Osteoblast (primary cell): ENCODE measurements around the gene GPR62. TPM values are rescaled to one million over a fixed set of nuclear protein-coding genes. Genes with fewer than 3 reads are reported as not detected.
A peak's percentile ranks its signal among the peaks of the same experiment; 100 is the strongest.

Source experiments
- DNase-seq: peaks from one replicate; pipeline ENCODE4 v3.0.0; 2011; ENCODE audit warnings: low spot score, mixed read lengths; ENCODE audit not compliant: insufficient read length; ENCODE audit errors: missing footprints
- H2AFZ ChIP-seq: 2 replicates; pipeline ENCODE4 v1.6.0; 2011; ENCODE audit warnings: mild to moderate bottlenecking, low read length
- H3K27ac ChIP-seq: 2 replicates; pipeline ENCODE4 v1.5.1; 2011; ENCODE audit warnings: mild to moderate bottlenecking, low read depth, low read length, moderate library complexity
- H3K27me3 ChIP-seq: 2 replicates; pipeline ENCODE4 v1.6.0; 2012; ENCODE audit warnings: mild to moderate bottlenecking, control low read depth, inconsistent platforms, low read length, moderate library complexity; ENCODE audit not compliant: insufficient read depth
- H3K36me3 ChIP-seq: 2 replicates; pipeline ENCODE4 v1.5.1; 2011; ENCODE audit warnings: mild to moderate bottlenecking, low read length, control low read depth, moderate library complexity; ENCODE audit not compliant: insufficient read depth
- H3K4me1 ChIP-seq: 2 replicates; pipeline ENCODE4 v1.5.1; 2011; ENCODE audit warnings: mild to moderate bottlenecking, low read length, control low read depth, moderate library complexity; ENCODE audit not compliant: insufficient read depth
- H3K4me2 ChIP-seq: 2 replicates; pipeline ENCODE4 v1.6.0; 2011; ENCODE audit warnings: mild to moderate bottlenecking, low read length; ENCODE audit not compliant: insufficient read depth
- H3K4me3 ChIP-seq: fragments of 200-600 bp; sonication (generic); 3 replicates; pipeline ENCODE4 v1.5.1; 2012; ENCODE audit warnings: mild to moderate bottlenecking, low read length, inconsistent platforms; ENCODE audit not compliant: insufficient read depth
- H3K79me2 ChIP-seq: 2 replicates; pipeline ENCODE4 v1.6.0; 2012; ENCODE audit warnings: mild to moderate bottlenecking, low read length, control low read depth, inconsistent platforms; ENCODE audit not compliant: insufficient read depth
- H3K9me3 ChIP-seq: 2 replicates; pipeline ENCODE4 v1.5.1; 2011; ENCODE audit warnings: low read depth, low read length, control low read depth
- H4K20me1 ChIP-seq: 2 replicates; pipeline ENCODE4 v1.6.0; 2012; ENCODE audit warnings: mild to moderate bottlenecking, low read length, control low read depth; ENCODE audit not compliant: insufficient read depth
- total RNA-seq: library from RNA; depleted of rRNA; stranded (reverse); fragments of >200 nt; gene quantifications from 2 replicates; pipeline ENCODE4 v1.2.3, GENCODE V29; 2012
- TF ChIP-seq, protein P1 (sequence below): IDR thresholded peaks from 2 replicates; pipeline ENCODE4 v1.5.1; 2011; ENCODE audit warnings: mild to moderate bottlenecking, low read depth, low read length, moderate library complexity; ENCODE audit errors: extremely low read depth

Gene GPR62
- total RNA-seq, 1 donor = not detected

DNA sequence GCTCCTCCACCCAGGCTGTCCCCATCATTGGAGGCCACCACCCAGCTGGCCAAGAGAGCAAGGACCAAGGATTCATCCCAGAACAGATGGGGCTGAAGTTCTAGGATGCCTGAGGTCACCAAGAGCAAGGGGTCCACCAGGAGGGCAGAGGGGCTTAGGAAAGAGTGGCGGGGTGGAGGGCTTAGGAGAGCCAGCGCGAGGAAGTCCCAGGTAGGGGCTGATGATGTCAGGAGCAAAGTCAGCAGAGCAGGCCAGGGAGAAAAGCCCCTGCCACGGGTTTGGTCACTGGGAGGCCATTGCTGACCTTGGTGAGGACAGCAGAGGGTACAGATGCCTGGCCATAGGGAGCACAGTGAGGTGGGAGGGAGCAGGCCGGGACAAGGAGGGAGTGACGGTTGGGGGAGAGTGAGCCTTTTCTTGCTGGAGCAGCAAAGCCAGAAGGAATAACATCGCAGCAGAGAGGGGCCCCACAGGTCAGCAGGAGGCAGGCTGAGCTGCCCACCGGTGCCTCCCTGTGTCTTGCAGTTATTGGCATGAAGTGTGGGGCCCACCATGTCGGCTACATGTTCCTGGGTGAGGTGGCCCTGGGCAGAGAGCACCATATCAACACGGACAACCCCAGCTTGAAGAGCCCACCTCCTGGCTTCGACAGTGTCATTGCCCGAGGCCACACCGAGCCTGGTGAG, 7.8 kb upstream of the GPR62 start:
- TF ChIP-seq, protein P1, sequence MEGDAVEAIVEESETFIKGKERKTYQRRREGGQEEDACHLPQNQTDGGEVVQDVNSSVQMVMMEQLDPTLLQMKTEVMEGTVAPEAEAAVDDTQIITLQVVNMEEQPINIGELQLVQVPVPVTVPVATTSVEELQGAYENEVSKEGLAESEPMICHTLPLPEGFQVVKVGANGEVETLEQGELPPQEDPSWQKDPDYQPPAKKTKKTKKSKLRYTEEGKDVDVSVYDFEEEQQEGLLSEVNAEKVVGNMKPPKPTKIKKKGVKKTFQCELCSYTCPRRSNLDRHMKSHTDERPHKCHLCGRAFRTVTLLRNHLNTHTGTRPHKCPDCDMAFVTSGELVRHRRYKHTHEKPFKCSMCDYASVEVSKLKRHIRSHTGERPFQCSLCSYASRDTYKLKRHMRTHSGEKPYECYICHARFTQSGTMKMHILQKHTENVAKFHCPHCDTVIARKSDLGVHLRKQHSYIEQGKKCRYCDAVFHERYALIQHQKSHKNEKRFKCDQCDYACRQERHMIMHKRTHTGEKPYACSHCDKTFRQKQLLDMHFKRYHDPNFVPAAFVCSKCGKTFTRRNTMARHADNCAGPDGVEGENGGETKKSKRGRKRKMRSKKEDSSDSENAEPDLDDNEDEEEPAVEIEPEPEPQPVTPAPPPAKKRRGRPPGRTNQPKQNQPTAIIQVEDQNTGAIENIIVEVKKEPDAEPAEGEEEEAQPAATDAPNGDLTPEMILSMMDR = no peak
- H3K79me2 ChIP-seq = no peaks in the 10 kb centered on the region
- no peak overlapping the region for H3K27ac ChIP-seq
- no peaks in the 10 kb centered on the region for H3K9me3 ChIP-seq
- peaks cover 24% of the 10 kb centered on the region for H3K36me3 ChIP-seq
- H4K20me1 ChIP-seq = no peaks in the 10 kb centered on the region
- DNase-seq = peak; percentile 50
- no peak overlapping the region for H3K4me2 ChIP-seq
- no peak overlapping the region for H3K4me3 ChIP-seq
- H2AFZ ChIP-seq = no peak overlapping the region
- H3K27me3 ChIP-seq = no peaks in the 10 kb centered on the region
- peaks cover 11% of the 10 kb centered on the region for H3K4me1 ChIP-seq

DNA sequence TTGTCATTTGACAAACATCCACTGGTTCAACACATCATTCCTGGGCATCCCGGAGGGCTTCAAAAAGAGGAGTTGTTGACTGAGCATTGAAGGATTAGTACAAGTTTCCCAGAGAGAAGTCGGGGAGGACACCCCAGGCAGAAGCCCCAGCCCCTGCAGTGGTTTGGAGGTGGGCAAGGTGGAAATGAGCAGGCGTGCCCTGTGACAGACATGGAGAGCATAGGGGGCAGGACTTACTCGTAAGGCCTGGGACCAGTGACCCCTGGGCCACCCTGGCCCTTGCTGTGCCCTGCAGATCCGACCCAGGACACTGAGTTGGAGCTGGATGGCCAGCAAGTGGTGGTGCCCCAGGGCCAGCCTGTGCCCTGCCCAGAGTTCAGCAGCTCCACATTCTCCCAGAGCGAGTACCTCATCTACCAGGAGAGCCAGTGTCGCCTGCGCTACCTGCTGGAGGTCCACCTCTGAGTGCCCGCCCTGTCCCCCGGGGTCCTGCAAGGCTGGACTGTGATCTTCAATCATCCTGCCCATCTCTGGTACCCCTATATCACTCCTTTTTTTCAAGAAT, 7.1 kb upstream of the GPR62 start:
- Histone ChIP-seq H3K36me3 (peaks cover 24% of the 10 kb centered on the region), H2AFZ (no peak overlapping the region), H3K27me3 (no peaks in the 10 kb centered on the region), H3K79me2 (no peaks in the 10 kb centered on the region), H3K4me2 (no peak overlapping the region), H4K20me1 (no peaks in the 10 kb centered on the region), H3K9me3 (no peaks in the 10 kb centered on the region), H3K27ac (no peak overlapping the region), H3K4me3 (no peak overlapping the region), H3K4me1 (peaks cover 7% of the 10 kb centered on the region)
- peak; percentile 18 for DNase-seq
- TF ChIP-seq, protein P1 = no peak

DNA sequence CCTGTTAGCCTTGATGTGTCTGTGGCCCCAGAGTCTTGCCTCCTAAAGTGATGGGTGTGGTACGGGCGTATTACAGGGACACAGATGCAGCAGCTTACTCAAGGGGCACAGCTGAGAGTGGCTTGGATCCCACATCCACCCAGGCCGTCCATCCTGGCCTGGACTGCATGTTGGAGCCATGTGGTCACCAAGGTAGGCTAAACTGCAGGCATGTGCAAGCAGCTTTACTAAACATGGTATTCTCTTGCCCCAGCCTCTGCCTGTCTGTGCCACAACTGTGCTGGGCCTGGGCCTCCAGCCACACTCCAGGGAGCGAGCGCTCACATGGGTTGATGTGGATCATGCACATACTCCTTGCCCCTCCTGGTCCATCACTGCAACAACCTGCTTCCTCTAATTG, 6.1 kb upstream of the GPR62 start:
- Histone ChIP-seq H4K20me1 (no peaks in the 10 kb centered on the region), H3K27me3 (no peaks in the 10 kb centered on the region), H3K4me2 (no peak overlapping the region), H3K79me2 (no peaks in the 10 kb centered on the region), H3K36me3 (peaks cover 22% of the 10 kb centered on the region), H3K9me3 (no peaks in the 10 kb centered on the region), H3K27ac (no peak overlapping the region), H2AFZ (no peak overlapping the region), H3K4me3 (no peak overlapping the region), H3K4me1 (peaks cover 11% of the 10 kb centered on the region)
- DNase-seq = peak; percentile 79
- TF ChIP-seq, protein P1 = no peak

DNA sequence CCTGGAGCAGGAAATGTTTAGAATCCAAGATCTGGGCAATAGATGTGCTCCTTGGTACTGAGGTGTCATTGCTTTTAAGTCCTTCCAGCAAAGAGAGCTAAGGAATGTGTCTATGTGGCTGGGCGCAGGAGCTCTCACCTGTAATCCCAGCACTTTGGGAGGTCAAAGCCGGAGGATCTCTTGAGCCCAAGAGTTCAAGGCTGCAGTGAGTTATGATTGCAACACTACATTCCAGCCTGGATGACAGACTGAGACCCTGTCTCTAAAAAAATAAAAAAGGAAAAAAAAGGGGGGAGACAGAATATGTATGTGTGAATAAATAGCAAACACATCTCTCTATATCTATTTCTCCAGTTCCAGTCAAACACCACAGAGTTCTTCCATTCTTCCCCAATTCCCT, 4.3 kb upstream of the GPR62 start:
- Histone ChIP-seq H4K20me1 (no peaks in the 10 kb centered on the region), H3K36me3 (peaks cover 10% of the 10 kb centered on the region), H3K4me3 (no peak overlapping the region), H3K4me2 (no peak overlapping the region), H3K9me3 (no peaks in the 10 kb centered on the region), H3K4me1 (peaks cover 11% of the 10 kb centered on the region), H3K27ac (no peak overlapping the region), H2AFZ (no peak overlapping the region), H3K79me2 (no peaks in the 10 kb centered on the region), H3K27me3 (no peaks in the 10 kb centered on the region)
- TF ChIP-seq, protein P1 = no peak
- no peak for DNase-seq
